ENCODE measurements around the gene OR6K2. TPM values are rescaled to one million over a fixed set of nuclear protein-coding genes. Genes with fewer than 3 reads are reported as not detected.

Gene OR6K2
- total RNA-seq, 3 donors from 2014 or later, result not detected

- DNase-seq (no peak), ATAC-seq (no peak)
- Mint-ChIP-seq H3K36me3 (ENCODE audit: insufficient read depth) (no peaks in the 10 kb centered on the region), H3K27me3 (ENCODE audit: low read depth) (no peaks in the 10 kb centered on the region), H3K9me3 (no peaks in the 10 kb centered on the region), H3K4me3 (no peak overlapping the region), H3K4me1 (ENCODE audit: low read depth) (peaks cover 11% of the 10 kb centered on the region)
Observed at GRCh38 chr1:158654086-158654485, 46.4 kb downstream of the OR6K2 start.

GRCh38 chr1:158652721-158653334 lies 47.6 kb downstream of the OR6K2 start:
- Mint-ChIP-seq H3K4me3 (no peak overlapping the region), H3K36me3 (ENCODE audit: insufficient read depth) (no peaks in the 10 kb centered on the region)

More at GRCh38 chr1:158652721-158653334, 47.6 kb downstream of the OR6K2 start:
- no peaks in the 10 kb centered on the region for H3K9me3 Mint-ChIP-seq
- peaks cover 11% of the 10 kb centered on the region for H3K4me1 Mint-ChIP-seq (ENCODE audit: low read depth)
- no peaks in the 10 kb centered on the region for H3K27me3 Mint-ChIP-seq (ENCODE audit: low read depth)
- ATAC-seq (no peak), DNase-seq (no peak)

Other genes starting within 250 kb of the OR6K2 start
- not detected for gene OR10K1, start 238.8 kb downstream of the OR6K2 start, total RNA-seq
- not detected for gene OR10R2, start 228.4 kb downstream of the OR6K2 start, total RNA-seq
- not detected for gene OR6Y1, start 146.2 kb downstream of the OR6K2 start, total RNA-seq
- gene OR6P1, start 130.1 kb downstream of the OR6K2 start, total RNA-seq, result not detected
- gene OR10X1, start 120.8 kb downstream of the OR6K2 start, total RNA-seq, result not detected
- not detected for gene OR10Z1, start 95.4 kb downstream of the OR6K2 start, total RNA-seq
- gene SPTA1, start 13.9 kb downstream of the OR6K2 start, total RNA-seq, result under 1 TPM in 2 of 3 donors, not detected in 1; 0.40 TPM
- gene OR6K3, start 20.1 kb upstream of the OR6K2 start, total RNA-seq, result not detected
- gene OR6K6, start 54.1 kb upstream of the OR6K2 start, total RNA-seq, result not detected
- gene OR6N1, start 71.5 kb upstream of the OR6K2 start, total RNA-seq, result not detected
- gene OR6N2, start 80.6 kb upstream of the OR6K2 start, total RNA-seq, result not detected
- under 1 TPM in 1 of 3 donors, not detected in 2; 0.13 TPM for gene MNDA, start 130.7 kb upstream of the OR6K2 start, total RNA-seq
- gene PYHIN1, start 230.9 kb upstream of the OR6K2 start, total RNA-seq, result 1 to 10 TPM; 2.5 to 5.3 (median 5.2) TPM

All from activated T-cell treated with anti-CD3 and anti-CD28 coated beads, Interleukin-2, amount 50 U/mL, for 4 hours (primary cell).